SU-DHL-6 (cell line): ENCODE results near the gene PDLIM4.

Experiments
- H2AFZ ChIP-seq: fragments of 200-600 bp; sonication (generic); 2 replicates; pipeline ENCODE4 v1.6.1; 2014; ENCODE audit warnings: low read depth, mild to moderate bottlenecking, moderate library complexity, mixed read lengths, antibody characterized with exemption, low read length; ENCODE audit not compliant: severe bottlenecking
- H3F3A ChIP-seq: fragments of 200-600 bp; shearing (Covaris generic); 2 replicates; pipeline ENCODE4 v1.6.0; 2016; ENCODE audit warnings: antibody characterized with exemption, mild to moderate bottlenecking; ENCODE audit not compliant: insufficient read depth
- H3K27ac ChIP-seq: fragments of 200-600 bp; sonication (generic); 2 replicates; pipeline ENCODE4 v1.5.1; 2016; ENCODE audit warnings: low read depth, mild to moderate bottlenecking, low read length, moderate library complexity, mixed read lengths
- H3K27me3 ChIP-seq: fragments of 200-600 bp; sonication (generic), shearing (Covaris generic); 2 replicates; pipeline ENCODE4 v1.6.0; 2014; ENCODE audit warnings: mild to moderate bottlenecking, low read length
- H3K36me3 ChIP-seq: fragments of 200-600 bp; sonication (generic); 2 replicates; pipeline ENCODE4 v1.6.1; 2014; ENCODE audit warnings: mild to moderate bottlenecking, low read length, mixed read lengths
- H3K4me2 ChIP-seq: fragments of 300-600, 200-600 bp; shearing (Covaris generic), sonication (generic); 2 replicates; pipeline ENCODE4 v1.6.0; 2014; ENCODE audit warnings: low read length, low read depth, mild to moderate bottlenecking; ENCODE audit not compliant: poor library complexity, severe bottlenecking
- H3K4me3 ChIP-seq: fragments of 200-600 bp; sonication (generic); 2 replicates; pipeline ENCODE4 v1.5.1; 2014; ENCODE audit warnings: antibody characterized with exemption, low read length, mild to moderate bottlenecking, mixed read lengths; ENCODE audit not compliant: insufficient read depth, poor library complexity, severe bottlenecking
- H3K79me2 ChIP-seq: fragments of 200-600 bp; sonication (generic); 2 replicates; pipeline ENCODE4 v1.6.1; 2014; ENCODE audit warnings: mild to moderate bottlenecking, low read length, moderate library complexity; ENCODE audit not compliant: insufficient read depth
- H3K9ac ChIP-seq: fragments of 200-600 bp; sonication (generic); 2 replicates; pipeline ENCODE4 v1.7.0; 2014; ENCODE audit warnings: mild to moderate bottlenecking, low read length
- H3K9me2 ChIP-seq: fragments of 200-600 bp; sonication (generic); replicated peaks from 2 replicates; pipeline ENCODE4 v1.6.1; 2014; ENCODE audit warnings: low read length; ENCODE audit not compliant: insufficient read depth
- H3K9me3 ChIP-seq: fragments of 200-600 bp; sonication (generic); 2 replicates; pipeline ENCODE4 v1.6.1; 2014; ENCODE audit warnings: low read length, mixed read lengths; ENCODE audit not compliant: insufficient read depth
- H4K20me1 ChIP-seq: fragments of 200-600 bp; sonication (generic); 2 replicates; pipeline ENCODE4 v1.6.1; 2014; ENCODE audit warnings: low read depth, mild to moderate bottlenecking, antibody characterized with exemption, low read length, moderate library complexity, mixed read lengths
- EZH2phosphoT487 ChIP-seq: fragments of 200-600 bp; sonication (generic), shearing (Covaris generic); conservative IDR thresholded peaks from 2 replicates; pipeline ENCODE4 v1.6.1; 2018; ENCODE audit warnings: mild to moderate bottlenecking, antibody characterized with exemption, low read length, moderate library complexity, mixed read lengths
- TF ChIP-seq, protein P1 (sequence below): fragments of 200-600 bp; sonication (generic); IDR thresholded peaks from one replicate; pipeline ENCODE4 v1.5.1; 2017; ENCODE audit warnings: antibody characterized with exemption, mild to moderate bottlenecking, low read length, moderate library complexity; ENCODE audit not compliant: insufficient read depth, poor library complexity, severe bottlenecking

PDLIM4 gene

GRCh38 chr5:132232465-132232864, 25.0 kb upstream of the PDLIM4 start:
- H3K4me3 ChIP-seq, result no peak overlapping the region
- no peak overlapping the region for H3K4me2 ChIP-seq
- no peak for TF ChIP-seq EZH2phosphoT487
- TF ChIP-seq, protein P1, sequence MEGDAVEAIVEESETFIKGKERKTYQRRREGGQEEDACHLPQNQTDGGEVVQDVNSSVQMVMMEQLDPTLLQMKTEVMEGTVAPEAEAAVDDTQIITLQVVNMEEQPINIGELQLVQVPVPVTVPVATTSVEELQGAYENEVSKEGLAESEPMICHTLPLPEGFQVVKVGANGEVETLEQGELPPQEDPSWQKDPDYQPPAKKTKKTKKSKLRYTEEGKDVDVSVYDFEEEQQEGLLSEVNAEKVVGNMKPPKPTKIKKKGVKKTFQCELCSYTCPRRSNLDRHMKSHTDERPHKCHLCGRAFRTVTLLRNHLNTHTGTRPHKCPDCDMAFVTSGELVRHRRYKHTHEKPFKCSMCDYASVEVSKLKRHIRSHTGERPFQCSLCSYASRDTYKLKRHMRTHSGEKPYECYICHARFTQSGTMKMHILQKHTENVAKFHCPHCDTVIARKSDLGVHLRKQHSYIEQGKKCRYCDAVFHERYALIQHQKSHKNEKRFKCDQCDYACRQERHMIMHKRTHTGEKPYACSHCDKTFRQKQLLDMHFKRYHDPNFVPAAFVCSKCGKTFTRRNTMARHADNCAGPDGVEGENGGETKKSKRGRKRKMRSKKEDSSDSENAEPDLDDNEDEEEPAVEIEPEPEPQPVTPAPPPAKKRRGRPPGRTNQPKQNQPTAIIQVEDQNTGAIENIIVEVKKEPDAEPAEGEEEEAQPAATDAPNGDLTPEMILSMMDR, result no peak
- no peaks in the 10 kb centered on the region for H3K9me2 ChIP-seq
- no peak overlapping the region for H3K27ac ChIP-seq
- H3K79me2 ChIP-seq, result no peaks in the 10 kb centered on the region
- H3F3A ChIP-seq, result no peaks in the 10 kb centered on the region
- no peak overlapping the region for H3K9ac ChIP-seq
- H2AFZ ChIP-seq, result no peak overlapping the region
- H3K36me3 ChIP-seq, result no peaks in the 10 kb centered on the region
- H3K27me3 ChIP-seq, result no peaks in the 10 kb centered on the region
- H3K9me3 ChIP-seq, result no peaks in the 10 kb centered on the region
- no peaks in the 10 kb centered on the region for H4K20me1 ChIP-seq

DNA sequence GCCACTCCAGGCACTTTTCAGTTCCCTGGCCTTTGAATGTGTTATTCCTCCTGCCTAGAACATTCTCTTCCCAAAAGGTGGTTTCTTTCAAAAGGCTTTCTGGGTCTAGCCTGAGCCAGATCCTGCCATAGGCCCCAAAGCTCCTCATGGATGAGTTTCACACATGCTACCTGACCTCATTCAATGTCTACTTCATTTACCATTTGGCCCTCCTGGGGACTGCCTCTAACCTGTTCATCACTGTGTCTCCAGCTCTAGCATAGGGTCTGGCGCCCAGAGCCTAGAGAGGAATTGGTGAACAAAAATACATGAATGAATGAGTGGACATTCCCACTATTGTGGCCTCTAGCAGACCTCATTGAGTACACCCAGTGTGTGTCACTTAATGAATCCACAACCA, 24.4 kb upstream of the PDLIM4 start:
- no peak overlapping the region for H3K27ac ChIP-seq
- H3K9ac ChIP-seq, result no peak overlapping the region
- H3K4me2 ChIP-seq, result no peak overlapping the region
- TF ChIP-seq, protein P1, result no peak
- no peak for TF ChIP-seq EZH2phosphoT487
- no peaks in the 10 kb centered on the region for H4K20me1 ChIP-seq
- no peaks in the 10 kb centered on the region for H3K79me2 ChIP-seq
- H3K9me2 ChIP-seq, result no peaks in the 10 kb centered on the region
- H3K4me3 ChIP-seq, result no peak overlapping the region
- no peaks in the 10 kb centered on the region for H3F3A ChIP-seq
- H3K27me3 ChIP-seq, result no peaks in the 10 kb centered on the region
- H3K36me3 ChIP-seq, result no peaks in the 10 kb centered on the region
- H3K9me3 ChIP-seq, result no peaks in the 10 kb centered on the region
- no peak overlapping the region for H2AFZ ChIP-seq

- Histone ChIP-seq H3K9ac (no peak overlapping the region), H4K20me1 (no peaks in the 10 kb centered on the region), H3F3A (no peaks in the 10 kb centered on the region), H3K27ac (no peak overlapping the region), H3K4me2 (no peak overlapping the region), H3K9me3 (no peaks in the 10 kb centered on the region), H3K4me3 (no peak overlapping the region), H3K36me3 (no peaks in the 10 kb centered on the region), H2AFZ (no peak overlapping the region), H3K27me3 (no peaks in the 10 kb centered on the region), H3K79me2 (no peaks in the 10 kb centered on the region), H3K9me2 (no peaks in the 10 kb centered on the region)
- TF ChIP-seq EZH2phosphoT487, result no peak
- TF ChIP-seq, protein P1, result no peak
Observed at GRCh38 chr5:132233811-132234683, 23.4 kb upstream of the PDLIM4 start.
